Fibroblast of skin of abdomen (primary cell): ENCODE measurements around the gene CHST3.

Experiments used
- DNase-seq: peaks from one replicate; pipeline ENCODE4 v3.0.0-alpha.2; 2013

CHST3 gene

DNA sequence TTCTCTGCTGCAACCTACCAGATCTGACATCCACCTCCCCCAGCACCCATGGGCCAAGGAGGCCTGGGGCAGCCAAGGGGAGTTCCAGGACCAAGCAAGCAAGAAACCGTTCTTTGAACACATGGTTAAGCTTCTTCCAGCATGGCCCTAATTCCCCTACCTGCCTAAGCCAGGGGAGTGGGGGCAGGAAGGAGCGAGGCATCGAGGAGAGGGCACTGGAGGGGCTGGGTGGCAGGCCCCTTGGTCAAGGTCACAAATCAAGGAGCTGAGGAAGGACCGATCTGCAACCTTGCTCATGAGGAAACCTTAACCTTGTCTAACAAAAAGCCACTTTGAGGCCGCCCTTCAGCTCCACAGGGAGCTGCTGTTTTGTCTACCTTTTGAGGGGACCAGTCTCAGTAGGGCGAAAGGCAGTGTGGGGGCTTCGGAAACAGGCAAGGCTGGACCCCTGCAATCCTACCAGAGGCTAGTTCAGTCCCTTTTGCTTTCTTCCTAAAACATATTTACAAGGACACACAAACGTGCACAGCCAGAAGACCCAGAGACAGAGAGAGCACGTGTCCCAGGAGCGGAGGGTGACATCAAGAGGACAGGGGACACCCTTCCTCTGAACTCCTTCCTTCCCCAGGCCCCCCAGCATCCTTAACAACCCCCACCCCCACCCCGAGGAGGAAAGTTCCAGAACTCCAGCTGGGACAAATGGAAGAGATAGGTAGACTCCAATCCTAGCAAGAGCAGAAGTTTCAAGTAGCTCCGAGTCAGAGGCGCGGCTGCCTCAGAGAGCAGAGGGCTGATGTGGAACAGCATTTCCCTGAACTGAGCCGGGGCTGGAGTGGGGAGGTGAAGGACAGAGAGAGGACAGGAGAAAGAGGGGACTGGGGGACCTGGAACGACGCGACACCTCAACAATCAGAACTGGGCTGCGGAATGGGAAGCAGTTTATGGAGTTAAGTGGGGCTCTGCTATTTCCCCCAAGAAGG lies 95.9 kb downstream of the CHST3 start:
- no peak for DNase-seq

- DNase-seq, result no peak
Observed at GRCh38 chr10:72061491-72061890, 97.3 kb downstream of the CHST3 start.

- DNase-seq, result no peak
Observed at GRCh38 chr10:72061930-72062329, 97.7 kb downstream of the CHST3 start.

- DNase-seq, result peak; percentile 41
Observed at GRCh38 chr10:72062382-72062781, 98.2 kb downstream of the CHST3 start.
